HG03354 (cell line): ENCODE measurements around the gene SCG5.

Experiments used
- ATAC-seq: cut with Tn5 transposase; IDR thresholded peaks from one replicate; pipeline ENCODE4 v1.9.1; 2021; ENCODE audit warnings: mild to moderate bottlenecking; ENCODE audit not compliant: unreplicated experiment, poor library complexity, severe bottlenecking

SCG5 gene

DNA sequence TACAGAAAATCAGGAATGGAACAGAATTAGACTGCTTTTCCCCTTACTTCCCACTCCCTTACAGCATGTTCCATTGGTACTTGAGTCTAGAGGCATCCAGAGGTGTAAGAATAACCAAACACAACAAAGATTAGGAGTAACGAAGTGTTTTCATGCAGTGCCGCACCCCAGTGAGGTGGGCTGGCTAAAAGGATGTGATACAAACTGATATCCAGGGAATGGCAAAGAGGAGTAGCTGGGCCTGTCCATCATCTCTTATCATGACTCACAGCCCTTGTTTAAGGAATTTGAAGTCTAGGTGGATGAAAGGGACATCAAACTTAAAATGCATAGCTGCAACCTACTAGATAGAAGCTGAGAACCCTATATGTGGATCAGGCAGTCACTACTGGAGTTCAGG lies 16.4 kb downstream of the SCG5 start:
- ATAC-seq = no peak

DNA sequence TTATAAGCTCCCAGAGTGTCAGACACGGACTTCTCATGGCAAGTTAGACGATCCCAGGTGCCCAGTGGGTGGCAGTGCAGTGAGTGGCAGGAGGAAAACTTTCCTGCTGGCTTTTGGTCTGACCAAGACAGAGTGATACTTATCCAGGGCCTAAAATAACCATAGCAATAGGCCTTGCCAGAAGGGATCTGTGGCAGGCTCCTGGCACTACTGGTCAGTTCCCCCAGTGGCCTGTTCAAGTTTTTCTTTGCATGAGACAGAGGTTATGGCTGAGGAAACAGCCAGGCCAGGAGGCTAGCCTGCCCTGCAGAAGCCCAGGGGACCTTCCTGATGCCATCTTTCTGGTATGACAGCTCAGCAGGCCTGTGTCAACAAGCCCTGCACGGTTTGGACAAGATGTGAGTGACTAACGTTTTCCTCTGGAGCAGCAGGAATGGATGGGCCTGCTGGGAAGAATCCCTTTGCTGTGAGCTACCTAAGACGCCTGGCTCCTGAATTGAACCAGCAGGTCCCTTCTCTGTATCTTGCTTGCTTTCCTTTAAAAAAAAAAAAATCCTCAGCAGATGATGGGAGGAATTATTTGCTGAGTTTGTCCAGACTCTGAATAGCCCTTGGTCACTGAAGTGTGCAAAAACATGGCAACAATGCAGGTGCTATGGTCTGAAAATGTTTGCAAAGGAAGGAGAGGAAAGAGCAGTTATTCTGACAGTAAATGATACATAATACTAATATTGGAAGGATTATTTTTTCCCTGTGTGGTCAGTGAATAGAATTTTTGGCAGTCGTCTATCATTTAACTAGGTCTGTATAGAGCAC lies 18.0 kb downstream of the SCG5 start:
- ATAC-seq = no peak

DNA sequence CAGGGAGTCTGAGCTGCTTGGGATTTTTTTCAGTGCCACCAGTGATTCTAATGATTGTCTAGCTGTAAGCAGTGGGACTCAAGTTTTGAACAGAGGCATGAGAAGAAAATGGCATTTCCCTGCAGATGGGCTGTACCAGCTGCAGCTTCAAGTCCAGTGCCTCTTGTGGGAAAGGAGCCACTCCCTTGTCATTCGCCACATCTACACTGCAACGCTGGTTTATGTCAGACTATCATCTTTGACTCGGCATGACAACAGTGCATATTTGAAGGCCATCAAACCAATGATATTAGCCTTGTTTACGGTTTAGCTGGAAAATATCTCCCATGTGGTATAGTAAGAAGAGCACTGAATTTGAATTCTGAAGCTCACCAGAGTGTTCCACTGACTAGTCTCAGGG lies 22.2 kb downstream of the SCG5 start:
- ATAC-seq = no peak

DNA sequence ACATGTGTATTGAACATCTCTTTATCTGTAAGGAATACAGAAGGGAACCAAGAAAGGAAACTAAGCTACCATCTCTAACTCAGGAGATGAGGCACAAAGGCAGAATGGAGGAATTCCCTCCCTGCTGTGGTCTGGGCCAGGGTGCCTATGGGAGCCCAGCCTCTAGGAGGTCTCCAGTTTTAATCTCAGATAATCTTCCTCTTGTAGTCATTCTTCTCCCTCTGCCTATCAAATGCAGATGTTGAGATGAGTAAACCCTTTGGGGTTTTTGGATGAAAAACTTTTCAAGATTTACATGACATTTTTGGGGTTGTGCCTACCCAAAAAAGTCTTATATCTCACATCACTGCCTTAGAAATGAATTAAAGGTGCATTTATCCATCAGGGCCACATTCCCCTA lies 23.3 kb downstream of the SCG5 start:
- no peak for ATAC-seq

DNA sequence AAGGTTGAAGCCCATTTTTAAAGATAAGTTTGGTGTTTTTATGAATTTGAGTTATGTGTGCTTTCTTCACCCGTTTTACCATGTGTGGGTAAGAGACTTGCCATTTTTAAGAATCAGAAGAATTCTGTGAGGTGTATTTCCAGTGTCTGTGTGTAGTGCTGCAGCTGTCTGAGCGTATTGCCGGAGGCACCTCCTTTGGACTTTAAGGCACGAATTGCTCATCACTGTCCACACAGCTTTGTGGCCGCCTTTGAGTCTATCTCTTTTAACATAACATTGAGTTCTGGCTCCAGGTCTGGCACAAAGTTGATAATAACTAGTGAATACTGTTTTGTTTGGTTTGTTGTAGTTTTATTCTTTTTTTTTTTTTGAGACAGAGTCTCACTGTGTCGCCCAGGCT lies 25.8 kb downstream of the SCG5 start:
- ATAC-seq = no peak

DNA sequence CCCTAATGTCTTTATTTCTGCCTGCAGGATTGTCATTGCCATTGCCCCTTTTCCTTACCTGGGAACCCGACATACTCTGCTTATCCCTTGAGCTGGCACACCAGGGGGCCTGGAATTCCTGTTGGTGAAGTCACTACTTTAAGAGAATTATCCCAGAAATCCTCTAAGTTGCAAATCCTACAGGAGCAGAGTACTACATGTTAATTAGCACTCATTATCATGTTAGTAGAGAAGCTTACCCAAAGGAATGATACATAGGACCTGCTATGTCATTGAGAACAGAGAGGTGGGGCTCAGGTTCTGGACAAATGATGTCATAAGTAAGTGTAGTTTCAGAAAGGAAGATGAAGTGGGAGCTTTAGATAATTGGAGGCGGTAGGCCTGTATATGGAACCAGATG lies 27.4 kb downstream of the SCG5 start:
- ATAC-seq = no peak

DNA sequence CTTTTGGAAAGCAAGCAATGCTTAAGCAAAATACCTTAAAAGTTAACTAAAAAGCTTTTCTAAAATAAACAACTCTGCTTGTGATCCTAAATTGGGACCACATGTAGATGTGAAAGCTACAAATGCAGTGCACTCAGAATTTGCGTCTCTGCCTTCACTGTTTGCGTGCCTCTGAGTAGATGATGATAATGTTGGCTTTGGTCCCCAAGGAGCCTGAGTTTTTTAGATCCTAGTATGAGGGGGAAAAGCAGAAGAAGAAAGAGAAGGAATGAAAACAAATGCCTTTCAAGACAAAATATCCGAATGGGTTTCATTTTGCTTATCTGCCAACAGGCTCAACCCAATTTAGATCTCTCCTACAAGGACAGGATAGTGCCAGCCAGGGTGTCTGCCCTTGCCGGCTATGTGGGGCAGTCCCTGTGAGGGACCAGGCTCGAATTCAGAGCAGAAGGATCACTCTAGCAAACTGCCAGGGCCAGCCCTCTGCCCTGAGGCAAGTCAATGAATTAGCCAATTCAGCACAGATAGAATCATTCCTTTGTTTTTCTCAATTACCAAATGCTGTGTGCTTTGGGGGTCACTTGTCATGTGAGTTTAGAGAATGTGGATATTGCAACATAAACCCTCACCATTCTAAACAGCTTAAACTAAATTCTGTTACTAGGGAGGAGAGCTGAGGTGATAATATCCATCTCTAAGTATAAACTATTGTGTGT lies 28.5 kb downstream of the SCG5 start:
- ATAC-seq = no peak

DNA sequence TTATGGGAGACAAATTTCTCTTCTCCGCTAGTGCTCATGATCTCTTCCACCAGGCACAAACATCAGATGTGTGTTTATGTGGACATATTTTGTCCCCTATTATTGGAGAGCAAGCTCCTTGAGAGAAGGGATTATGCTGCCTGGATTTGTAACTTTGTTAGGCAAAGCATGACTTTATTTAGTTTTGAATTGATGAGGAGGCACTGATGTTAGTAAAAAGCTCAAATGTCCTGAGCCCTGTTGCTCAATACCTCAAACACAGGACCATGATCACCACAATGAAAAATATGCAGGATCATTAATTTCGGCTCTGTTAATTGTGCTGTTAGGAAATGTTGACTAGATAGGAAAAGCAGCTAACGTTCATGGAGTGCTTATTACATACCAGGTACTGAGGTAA lies 29.1 kb downstream of the SCG5 start:
- no peak for ATAC-seq

DNA sequence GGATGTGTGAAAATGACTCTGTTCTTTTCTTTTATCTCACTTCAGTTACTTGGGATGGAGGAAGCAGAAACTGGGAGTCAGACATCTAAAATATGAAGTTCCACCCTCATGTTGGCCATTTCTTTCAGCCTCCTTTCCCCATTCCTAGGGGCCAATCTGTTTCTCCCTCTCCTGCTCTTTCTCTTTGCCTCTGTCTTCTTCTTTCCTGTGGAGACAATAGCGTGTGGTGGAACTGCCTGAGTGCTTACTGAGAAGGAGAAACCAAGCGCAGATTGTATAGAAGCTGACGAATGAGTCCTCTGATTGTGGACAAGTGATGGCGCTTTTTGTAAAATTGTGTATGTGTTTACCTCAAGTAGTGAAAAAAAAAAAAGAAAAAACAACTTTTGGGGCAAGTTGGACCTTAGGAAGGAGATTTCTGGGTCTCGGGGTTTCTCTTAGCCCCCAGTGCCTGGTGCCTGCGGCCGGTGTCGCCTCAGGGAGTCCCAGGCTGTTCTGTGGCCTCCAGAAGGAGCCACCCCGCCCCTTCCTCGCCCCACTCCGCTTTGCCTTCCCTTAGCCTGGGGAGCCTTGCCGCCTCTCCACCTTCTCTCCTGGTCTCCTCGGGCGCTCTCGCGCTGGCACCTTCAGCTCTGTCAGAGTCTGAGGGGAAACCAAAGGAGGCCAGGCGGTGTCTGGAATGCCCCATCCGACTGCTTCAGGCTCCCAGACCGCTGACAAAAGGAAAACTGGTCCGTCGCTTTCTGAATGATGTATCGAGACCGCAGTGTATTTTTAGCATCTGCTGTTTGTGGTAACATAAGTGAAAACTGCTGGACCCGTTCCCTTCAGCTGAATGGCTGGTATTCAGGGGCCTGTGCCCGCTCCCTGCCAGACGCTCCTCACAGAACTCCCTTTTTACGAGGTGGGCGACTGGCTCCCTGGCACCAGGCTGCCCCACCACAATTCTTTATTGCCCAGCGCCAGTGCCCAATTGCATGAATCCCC lies 30.1 kb downstream of the SCG5 start:
- ATAC-seq = no peak

DNA sequence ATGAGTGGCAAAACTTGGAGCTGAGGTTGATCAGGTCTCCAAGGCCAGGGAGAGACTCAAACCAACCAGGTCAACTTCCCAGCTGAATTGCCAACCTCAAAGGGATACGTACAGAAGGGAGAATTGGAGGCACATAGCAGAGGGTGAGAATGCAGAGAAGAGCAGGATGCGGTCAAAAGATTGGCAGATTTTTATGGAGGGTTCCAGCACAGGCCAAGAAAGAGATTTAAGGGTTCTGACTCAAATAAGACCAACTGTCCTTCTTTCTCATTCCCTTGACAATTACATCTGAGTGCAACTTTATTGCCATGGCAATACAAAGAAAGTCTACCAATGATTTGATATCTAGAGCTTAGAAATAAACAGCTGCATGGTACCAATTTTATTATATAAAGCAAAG lies 33.2 kb downstream of the SCG5 start:
- ATAC-seq = no peak

DNA sequence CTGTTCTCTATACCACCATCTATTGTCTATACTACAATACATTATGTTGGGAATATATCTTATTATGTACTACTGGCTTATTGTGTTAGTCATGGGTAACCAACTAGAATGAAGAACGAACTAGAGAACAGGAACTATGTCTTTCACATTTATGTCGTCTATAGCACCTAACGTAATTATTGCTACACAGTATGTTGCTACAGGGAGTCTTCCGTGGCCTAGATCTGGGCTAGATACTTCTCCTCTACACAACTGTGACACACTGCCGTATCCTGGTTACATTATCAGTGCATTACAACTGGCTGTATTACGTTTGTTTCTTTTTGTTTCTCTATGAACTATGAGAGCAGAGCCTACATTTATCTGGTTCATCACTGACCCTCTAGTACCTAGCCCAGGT lies 34.0 kb downstream of the SCG5 start:
- ATAC-seq = no peak

DNA sequence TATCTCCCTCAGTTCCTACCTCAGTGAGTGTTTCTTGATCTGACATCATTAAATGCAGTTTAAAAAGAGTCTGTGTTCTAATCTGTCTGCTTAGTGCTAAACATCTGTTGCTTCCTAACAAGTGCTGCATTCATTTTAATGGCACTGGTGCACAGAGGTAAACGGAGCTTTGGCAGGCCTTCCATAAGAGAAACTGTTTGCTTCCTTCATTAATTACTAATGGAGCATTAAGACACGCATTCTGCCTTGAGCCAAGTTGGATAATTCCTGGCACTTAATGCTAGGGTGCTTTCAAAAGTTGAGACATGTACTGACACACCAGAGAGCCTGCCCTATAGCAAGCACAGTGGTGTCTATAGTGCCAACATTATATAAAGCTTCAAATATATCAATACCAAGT lies 34.7 kb downstream of the SCG5 start:
- ATAC-seq = no peak

DNA sequence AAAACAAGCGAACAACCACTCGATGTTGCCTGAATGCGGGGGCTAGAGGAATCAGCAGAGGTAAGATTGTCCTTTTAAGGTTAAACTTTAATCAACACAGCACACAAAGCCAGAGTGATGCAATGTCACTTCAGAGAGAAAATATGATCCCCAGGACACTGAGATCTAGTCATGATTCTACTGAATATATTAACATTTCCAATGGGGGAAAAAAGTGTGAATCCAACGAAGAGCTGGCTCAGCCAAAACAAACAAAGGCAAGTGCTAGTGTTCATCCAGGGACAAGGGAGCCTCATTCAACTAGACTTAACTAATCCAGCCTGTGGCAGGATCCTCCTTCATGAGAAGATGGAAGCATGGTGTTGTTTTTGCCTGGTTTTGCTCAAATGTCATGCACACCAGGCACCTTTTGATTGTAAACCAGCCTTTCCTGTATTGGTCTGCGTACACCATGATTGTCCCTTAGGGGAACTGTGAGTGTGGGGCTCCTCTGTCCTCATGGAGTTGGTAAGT lies 35.8 kb downstream of the SCG5 start:
- ATAC-seq = no peak

DNA sequence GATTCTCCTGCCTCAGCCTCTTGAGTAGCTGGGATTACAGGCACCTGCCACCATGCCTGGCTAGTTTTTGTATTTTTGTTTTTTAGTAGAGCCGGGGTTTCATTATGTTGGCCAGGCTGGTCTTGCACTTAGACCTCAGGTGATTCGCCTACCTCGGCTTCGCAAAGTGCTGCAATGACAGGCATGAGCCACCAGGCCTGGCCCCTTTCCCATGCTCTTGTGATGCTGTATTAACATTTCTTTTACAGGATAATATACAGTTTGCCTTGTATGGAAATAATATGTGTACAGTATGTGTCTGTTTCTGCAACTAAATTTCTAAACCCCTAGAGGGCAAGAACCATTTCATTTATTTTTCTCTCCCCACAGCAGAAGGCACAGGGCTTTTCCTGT lies 37.8 kb downstream of the SCG5 start:
- ATAC-seq = no peak

DNA sequence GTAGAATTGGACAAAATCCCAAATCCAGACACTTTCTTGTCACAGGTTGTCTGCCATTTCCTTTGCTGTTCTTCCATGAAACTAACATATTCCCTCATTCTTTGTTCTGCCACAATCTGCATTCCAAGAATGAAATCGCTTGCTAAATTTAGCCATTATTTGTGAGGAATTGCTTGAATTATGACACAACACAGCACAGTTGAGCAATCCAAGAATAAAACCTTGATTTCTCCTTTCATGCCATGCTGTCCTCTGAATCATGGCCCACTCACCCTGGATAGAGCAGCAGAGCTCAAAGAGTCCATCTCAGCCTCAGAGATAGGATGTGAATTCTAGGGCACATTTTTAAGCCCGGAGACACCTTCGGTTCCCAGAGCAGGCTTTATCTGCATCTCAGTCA lies 41.1 kb downstream of the SCG5 start:
- ATAC-seq = no peak

DNA sequence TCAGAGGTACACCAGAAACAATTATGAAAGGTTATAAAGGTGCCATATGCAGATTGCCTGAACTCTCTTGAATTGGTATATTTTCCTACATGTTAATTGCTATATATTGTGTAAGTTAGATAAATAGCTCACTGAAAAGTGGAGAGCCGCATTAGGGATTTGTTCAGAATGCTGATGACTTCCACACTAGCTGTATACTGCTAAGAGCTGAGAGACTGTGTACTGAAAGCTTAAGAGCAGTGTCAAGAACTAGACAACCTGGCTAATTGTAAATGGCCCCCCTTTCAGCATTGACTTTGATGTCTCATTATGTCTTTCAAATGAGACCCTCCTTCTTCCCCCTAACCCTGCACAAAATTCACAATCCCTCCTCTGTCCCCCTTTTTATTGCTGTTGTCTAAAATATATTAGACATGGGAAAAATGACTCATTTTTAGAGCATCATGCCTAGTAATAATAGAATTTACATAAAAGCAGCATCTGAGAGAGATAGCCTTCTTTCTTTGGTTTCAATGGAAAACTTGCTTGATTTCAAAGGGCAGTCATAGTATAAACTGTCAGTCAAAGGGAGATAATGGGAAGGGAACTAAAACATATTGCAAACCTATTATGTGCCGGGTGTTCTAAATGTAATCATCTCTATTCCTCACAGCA lies 41.6 kb downstream of the SCG5 start:
- no peak for ATAC-seq

DNA sequence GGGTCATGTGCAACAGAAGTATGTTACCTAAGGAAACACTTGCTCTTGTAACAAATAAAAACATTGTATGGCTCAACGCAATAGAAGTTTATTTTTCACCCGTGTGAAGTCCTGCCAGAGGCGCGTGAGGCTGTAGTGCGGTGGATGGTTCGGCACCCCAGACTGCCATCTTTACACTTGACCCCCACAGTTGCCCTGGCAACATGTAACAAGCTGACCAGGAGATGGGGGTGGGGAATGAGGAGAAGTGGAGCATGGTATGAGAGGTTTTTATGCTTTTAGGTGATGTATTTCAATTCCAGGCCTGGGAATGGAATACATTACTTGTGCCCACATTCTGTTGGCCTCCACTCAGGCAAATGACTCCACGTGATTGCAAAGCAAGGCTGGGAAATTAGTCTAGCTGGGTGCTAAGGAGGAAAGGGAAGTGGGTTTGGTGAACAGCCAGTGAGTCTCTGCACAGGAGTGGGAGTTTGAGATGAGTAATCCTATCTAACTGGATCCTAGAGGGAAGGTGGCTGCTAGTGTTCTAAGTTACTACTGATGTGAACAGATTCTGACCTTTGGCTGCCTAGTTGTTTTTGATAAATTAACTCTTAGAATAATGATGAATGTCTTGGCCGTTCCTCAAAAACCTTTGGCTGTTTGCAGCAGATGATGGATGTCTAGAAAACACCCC lies 42.5 kb downstream of the SCG5 start:
- no peak for ATAC-seq

DNA sequence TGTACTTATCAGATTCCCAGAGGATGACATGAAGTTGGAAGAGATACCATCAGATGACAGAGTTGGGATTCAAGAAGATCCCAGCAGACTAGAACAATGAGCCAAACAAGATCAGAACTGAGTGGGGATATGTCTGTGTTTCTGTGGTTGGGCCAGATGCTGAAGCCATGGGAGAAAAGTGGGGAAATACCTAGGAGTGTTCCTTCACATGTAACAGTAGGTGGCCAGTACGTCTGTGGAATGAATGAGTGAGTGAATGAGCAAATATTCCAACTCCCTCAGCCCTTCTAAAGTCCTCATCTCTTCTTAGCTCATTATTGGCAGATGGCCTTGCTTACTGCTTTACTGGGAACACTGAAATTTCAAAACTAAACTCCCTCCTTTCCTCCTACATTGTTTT lies 44.1 kb downstream of the SCG5 start:
- ATAC-seq = no peak

DNA sequence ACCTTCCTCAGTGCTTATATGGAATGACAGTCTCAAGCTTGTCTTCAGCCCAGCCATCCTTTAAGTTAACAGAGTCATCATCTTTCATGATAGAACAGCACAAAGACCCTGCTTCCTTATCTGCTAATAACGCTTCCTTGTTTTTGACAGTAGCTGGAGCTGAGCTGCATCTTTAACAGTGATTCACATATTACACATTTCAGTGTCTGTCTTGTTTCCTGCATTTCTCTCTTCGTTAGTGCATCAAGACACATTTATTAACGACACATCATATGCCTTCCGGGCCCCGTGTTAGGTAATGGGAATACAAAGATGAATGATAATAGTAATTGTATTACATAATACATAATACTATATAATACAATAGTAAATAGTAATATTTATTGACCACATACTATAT lies 46.0 kb downstream of the SCG5 start:
- no peak for ATAC-seq
